ENCODE data around the gene RAP2B.

DNA sequence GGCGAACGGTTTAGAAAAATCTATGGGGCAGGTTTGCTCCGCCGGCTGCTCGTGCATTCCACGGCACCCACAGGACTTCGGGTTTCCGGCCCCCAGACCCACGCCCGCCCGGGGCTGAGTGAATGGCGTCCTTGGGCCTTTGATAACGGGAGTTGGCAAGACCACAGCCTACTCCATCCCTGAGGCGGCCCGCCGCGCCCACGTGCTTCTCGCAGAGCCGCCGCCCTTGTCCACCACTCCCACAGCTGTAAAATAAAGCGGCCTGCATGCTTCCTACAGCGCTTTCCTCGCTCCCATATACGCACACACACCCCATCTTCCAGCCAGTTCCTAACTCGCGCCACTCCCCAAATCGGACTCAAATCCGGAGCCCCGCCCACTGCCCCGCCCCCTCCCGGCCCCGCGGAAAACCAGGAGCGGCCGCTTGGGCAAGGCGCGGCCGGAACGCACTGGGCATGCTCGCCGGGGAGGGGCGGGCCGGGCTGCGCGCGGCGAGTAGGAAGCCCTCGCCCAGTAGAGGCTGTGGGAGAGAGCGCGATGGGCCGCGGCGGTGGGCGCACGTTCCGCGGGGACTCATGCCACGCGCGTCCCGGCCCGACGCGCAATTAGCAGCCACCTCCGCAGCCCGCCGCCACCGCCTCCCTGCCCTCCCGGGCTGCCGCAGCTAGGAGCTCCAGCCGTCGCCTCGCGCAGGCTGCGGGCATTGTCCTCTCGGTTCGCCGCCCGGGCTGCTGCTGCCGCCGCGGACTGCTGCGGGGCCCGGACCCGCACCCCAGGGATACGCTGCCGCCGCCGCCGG lies at the start of gene RAP2B:
- TF ChIP-seq, protein P1, sequence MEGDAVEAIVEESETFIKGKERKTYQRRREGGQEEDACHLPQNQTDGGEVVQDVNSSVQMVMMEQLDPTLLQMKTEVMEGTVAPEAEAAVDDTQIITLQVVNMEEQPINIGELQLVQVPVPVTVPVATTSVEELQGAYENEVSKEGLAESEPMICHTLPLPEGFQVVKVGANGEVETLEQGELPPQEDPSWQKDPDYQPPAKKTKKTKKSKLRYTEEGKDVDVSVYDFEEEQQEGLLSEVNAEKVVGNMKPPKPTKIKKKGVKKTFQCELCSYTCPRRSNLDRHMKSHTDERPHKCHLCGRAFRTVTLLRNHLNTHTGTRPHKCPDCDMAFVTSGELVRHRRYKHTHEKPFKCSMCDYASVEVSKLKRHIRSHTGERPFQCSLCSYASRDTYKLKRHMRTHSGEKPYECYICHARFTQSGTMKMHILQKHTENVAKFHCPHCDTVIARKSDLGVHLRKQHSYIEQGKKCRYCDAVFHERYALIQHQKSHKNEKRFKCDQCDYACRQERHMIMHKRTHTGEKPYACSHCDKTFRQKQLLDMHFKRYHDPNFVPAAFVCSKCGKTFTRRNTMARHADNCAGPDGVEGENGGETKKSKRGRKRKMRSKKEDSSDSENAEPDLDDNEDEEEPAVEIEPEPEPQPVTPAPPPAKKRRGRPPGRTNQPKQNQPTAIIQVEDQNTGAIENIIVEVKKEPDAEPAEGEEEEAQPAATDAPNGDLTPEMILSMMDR (IDR thresholded peaks at IDR 0.05; ENCODE audit: extremely low read depth in 1 of 2, insufficient read depth in 1 of 2, low read depth in 1 of 2, low read length in 2 of 2): no peak
- TF ChIP-seq POLR2A (IDR thresholded peaks at IDR 0.05; ENCODE audit: low read depth, low read length): peak; percentile 90
- no peak for TF ChIP-seq EZH2 (IDR thresholded peaks at IDR 0.05; ENCODE audit: borderline replicate concordance, low read depth, low read length, severe bottlenecking)
- peak; percentile 40 for TF ChIP-seq MAX (IDR thresholded peaks at IDR 0.05; ENCODE audit: insufficient read depth, insufficient read length)
- peak; percentile 99 for TF ChIP-seq POLR2AphosphoS5 (IDR thresholded peaks at IDR 0.05; ENCODE audit: insufficient read depth, low read depth, low read length)
- no peak for TF ChIP-seq JUN (IDR thresholded peaks at IDR 0.05; ENCODE audit: borderline replicate concordance, insufficient read depth, insufficient read length, low read depth)
- TF ChIP-seq FOS (IDR thresholded peaks at IDR 0.05; ENCODE audit: borderline replicate concordance, insufficient read depth, low read length): no peak
- TF ChIP-seq MYC (IDR thresholded peaks at IDR 0.05; ENCODE audit: low read depth, low read length): no peak
- no peak for TF ChIP-seq GATA2 (IDR thresholded peaks at IDR 0.05; ENCODE audit: insufficient read depth, insufficient read length, low read depth, low read length)

Data from endothelial cell of umbilical vein (primary cell).